ENCODE results near the gene B3GALT6.

GRCh38 chr1:1268284-1268682 lies 36.2 kb downstream of the B3GALT6 start:
- TF ChIP-seq TEAD4 (IDR thresholded peaks at IDR 0.05) = no peak
- TF ChIP-seq RAD21 (IDR thresholded peaks at IDR 0.05; ENCODE audit: low read depth) = no peak
- TF ChIP-seq CEBPB (IDR thresholded peaks at IDR 0.05) = no peak
